Measurements from ENCODE around the gene GPC6.

GPC6 gene

GRCh38 chr13:94366677-94367076 is 1140.1 kb downstream of the GPC6 start:
- no peak for DNase-seq (ENCODE audit: low read depth, low spot score)
- no peak overlapping the region for H3K27ac ChIP-seq

- H3K27ac ChIP-seq: no peak overlapping the region
- no peak for DNase-seq (ENCODE audit: low read depth, low spot score)
These were observed 1143.4 kb downstream of the GPC6 start for GRCh38 chr13:94369972-94370436.

GRCh38 chr13:94371855-94372254 is 1145.2 kb downstream of the GPC6 start:
- H3K27ac ChIP-seq: no peak overlapping the region
- no peak for DNase-seq (ENCODE audit: low read depth, low spot score)

GRCh38 chr13:94382517-94382916 is 1155.9 kb downstream of the GPC6 start:
- no peak overlapping the region for H3K27ac ChIP-seq
- no peak for DNase-seq (ENCODE audit: low read depth, low spot score)

GRCh38 chr13:94382960-94383359 is 1156.4 kb downstream of the GPC6 start:
- H3K27ac ChIP-seq: no peak overlapping the region
- DNase-seq (ENCODE audit: low read depth, low spot score): no peak

- no peak overlapping the region for H3K27ac ChIP-seq
- DNase-seq (ENCODE audit: low read depth, low spot score): no peak
These were observed 1157.8 kb downstream of the GPC6 start for GRCh38 chr13:94384231-94384905.

- no peak for DNase-seq (ENCODE audit: low read depth, low spot score)
- no peak overlapping the region for H3K27ac ChIP-seq
These were observed 1160.4 kb downstream of the GPC6 start for GRCh38 chr13:94387047-94387446.

- DNase-seq (ENCODE audit: low read depth, low spot score): no peak
These were observed 1163.2 kb downstream of the GPC6 start for GRCh38 chr13:94389604-94390351.

GRCh38 chr13:94390881-94391280 is 1164.3 kb downstream of the GPC6 start:
- H3K27ac ChIP-seq: no peak overlapping the region

More at GRCh38 chr13:94389604-94390351, 1163.2 kb downstream of the GPC6 start:
- no peak overlapping the region for H3K27ac ChIP-seq

GRCh38 chr13:94394723-94395122 is 1168.1 kb downstream of the GPC6 start:
- H3K27ac ChIP-seq: no peak overlapping the region
- no peak for DNase-seq (ENCODE audit: low read depth, low spot score)

More at GRCh38 chr13:94390881-94391280, 1164.3 kb downstream of the GPC6 start:
- no peak for DNase-seq (ENCODE audit: low read depth, low spot score)

- DNase-seq (ENCODE audit: low read depth, low spot score): no peak
- H3K27ac ChIP-seq: no peak overlapping the region
These were observed 1169.3 kb downstream of the GPC6 start for GRCh38 chr13:94395860-94396259.

- H3K27ac ChIP-seq: no peak overlapping the region
- DNase-seq (ENCODE audit: low read depth, low spot score): no peak
These were observed 1173.2 kb downstream of the GPC6 start for GRCh38 chr13:94399812-94400211.

- no peak overlapping the region for H3K27ac ChIP-seq
- no peak for DNase-seq (ENCODE audit: low read depth, low spot score)
These were observed 1174.3 kb downstream of the GPC6 start for GRCh38 chr13:94400874-94401273.

- H3K27ac ChIP-seq: no peak overlapping the region
- DNase-seq (ENCODE audit: low read depth, low spot score): no peak
These were observed 1181.9 kb downstream of the GPC6 start for GRCh38 chr13:94408314-94409036.

GRCh38 chr13:94411747-94412146 is 1185.1 kb downstream of the GPC6 start:
- DNase-seq (ENCODE audit: low read depth, low spot score): no peak

GRCh38 chr13:94412870-94413597 is 1186.4 kb downstream of the GPC6 start:
- no peak for DNase-seq (ENCODE audit: low read depth, low spot score)
- no peak overlapping the region for H3K27ac ChIP-seq

More at GRCh38 chr13:94411747-94412146, 1185.1 kb downstream of the GPC6 start:
- H3K27ac ChIP-seq: no peak overlapping the region

GRCh38 chr13:94413598-94413944 is 1187.0 kb downstream of the GPC6 start:
- H3K27ac ChIP-seq: no peak overlapping the region
- DNase-seq (ENCODE audit: low read depth, low spot score): no peak

- no peak for DNase-seq (ENCODE audit: low read depth, low spot score)
- H3K27ac ChIP-seq: no peak overlapping the region
These were observed 1187.5 kb downstream of the GPC6 start for GRCh38 chr13:94414141-94414540.

- no peak for DNase-seq (ENCODE audit: low read depth, low spot score)
- H3K27ac ChIP-seq: no peak overlapping the region
These were observed 1188.1 kb downstream of the GPC6 start for GRCh38 chr13:94414708-94415107.

- no peak for DNase-seq (ENCODE audit: low read depth, low spot score)
These were observed 1189.1 kb downstream of the GPC6 start for GRCh38 chr13:94415500-94416237.

More at GRCh38 chr13:94415500-94416237, 1189.1 kb downstream of the GPC6 start:
- no peak overlapping the region for H3K27ac ChIP-seq

All from epithelial cell of prostate (primary cell).